H1 (cell line): ENCODE data around the gene ZNF394. TPM values are rescaled to one million over a fixed set of nuclear protein-coding genes. Genes with fewer than 3 reads are reported as not detected.

Experiments
- CTCF ChIA-PET: fragments of 300-600 bp; sonication (Branson Sonifier 250); formaldehyde crosslinking; loops from one replicate; lab custom pipeline; 2021; ENCODE audit not compliant: partially characterized antibody; lab: Charles Lee
- POLR2A ChIA-PET: fragments of 300-600 bp; sonication (Branson Sonifier 250); formaldehyde crosslinking; loops from one replicate; lab custom pipeline; 2021; ENCODE audit warnings: inconsistent platforms; ENCODE audit not compliant: partially characterized antibody; lab: Charles Lee
- DNase-seq, 2 experiments: peaks; one replicate each; pipeline versions ENCODE4 v3.0.0 to v3.0.0-alpha.2; 2010 to 2022; ENCODE audit warnings: low spot score in 2 of 2, low read depth in 1 of 2, mixed read lengths in 1 of 2
- FAIRE-seq: peaks from 2 replicates; lab custom pipeline; 2011; peaks lifted over from hg19 to GRCh38; lab: Jason Lieb, UNC
- H2AFZ ChIP-seq: 2 replicates; pipeline ENCODE4 v1.8.1; 2012; ENCODE audit warnings: low read length, inconsistent platforms
- H2AK5ac ChIP-seq: 2 replicates; pipeline ENCODE4 v1.6.1; 2013; ENCODE audit warnings: low read depth, low read length
- H2BK120ac ChIP-seq: replicated peaks from 2 replicates; pipeline ENCODE3; 2013; ENCODE audit warnings: low read depth, low read length, inconsistent platforms
- H2BK12ac ChIP-seq: 2 replicates; pipeline ENCODE4 v1.6.1; 2013; ENCODE audit warnings: low read depth, low read length
- H2BK15ac ChIP-seq: 2 replicates; pipeline ENCODE4 v1.6.1; 2013; ENCODE audit warnings: low read length
- H2BK20ac ChIP-seq: 2 replicates; pipeline ENCODE4 v1.6.1; 2013; ENCODE audit warnings: low read length
- H2BK5ac ChIP-seq: 2 replicates; pipeline ENCODE4 v1.6.1; 2013; ENCODE audit warnings: low read depth, low read length
- H3K14ac ChIP-seq: 2 replicates; pipeline ENCODE4 v1.6.1; 2013; ENCODE audit warnings: inconsistent platforms; ENCODE audit not compliant: insufficient read length
- H3K18ac ChIP-seq: 2 replicates; pipeline ENCODE4 v1.6.1; 2013; ENCODE audit warnings: low read length; ENCODE audit errors: extremely low read depth
- H3K23ac ChIP-seq: 2 replicates; pipeline ENCODE4 v1.6.1; 2013; ENCODE audit warnings: inconsistent platforms; ENCODE audit not compliant: insufficient read length
- H3K23me2 ChIP-seq: 2 replicates; pipeline ENCODE4 v1.6.1; 2013; ENCODE audit warnings: low read depth, low read length
- H3K27ac ChIP-seq: 2 replicates; pipeline ENCODE4 v1.6.1; 2011; ENCODE audit warnings: low read depth, low read length, inconsistent platforms
- H3K27me3 ChIP-seq, 4 experiments: replicated peaks in 1 of 4; 1 replicate in 1 of 4; 2 replicates in 3 of 4; pipeline versions ENCODE4 v1.6.1 to v1.8.1; 2011 to 2013; ENCODE audit warnings: low read length in 3 of 4, mild to moderate bottlenecking in 3 of 4, inconsistent platforms in 2 of 4, mixed read lengths in 2 of 4, moderate library complexity in 1 of 4; ENCODE audit not compliant: control insufficient read depth in 3 of 4, insufficient read depth in 3 of 4; ENCODE audit errors: extremely low read depth in 1 of 4
- H3K36me3 ChIP-seq, 4 experiments: 2 replicates each; pipeline versions ENCODE4 v1.6.1 to v1.8.1; 2011 to 2013; ENCODE audit warnings: mild to moderate bottlenecking in 4 of 4, low read length in 3 of 4, moderate library complexity in 2 of 4, control low read depth in 1 of 4, inconsistent platforms in 1 of 4; ENCODE audit not compliant: insufficient read depth in 4 of 4, control insufficient read depth in 2 of 4
- H3K4ac ChIP-seq: replicated peaks from 2 replicates; pipeline ENCODE3; 2013; ENCODE audit warnings: low read length, low read depth, mixed read lengths, inconsistent platforms; ENCODE audit not compliant: insufficient read length
- H3K4me1 ChIP-seq, 4 experiments: replicated peaks in 1 of 4; 1 replicate in 1 of 4; 2 replicates in 3 of 4; pipeline versions ENCODE4 v1.6.1 to v1.8.1; 2011 to 2013; ENCODE audit warnings: low read length in 3 of 4, inconsistent platforms in 2 of 4, mixed read lengths in 1 of 4; ENCODE audit not compliant: insufficient read depth in 4 of 4, control insufficient read depth in 3 of 4
- H3K4me2 ChIP-seq, 2 experiments: 2 replicates each; pipeline versions ENCODE4 v1.6.1 to v1.8.1; 2011 to 2013; ENCODE audit warnings: low read depth in 2 of 2, low read length in 2 of 2, control low read depth in 1 of 2, inconsistent platforms in 1 of 2, mild to moderate bottlenecking in 1 of 2; ENCODE audit not compliant: insufficient read depth in 1 of 2
- H3K4me3 ChIP-seq, 4 experiments: fragments of 200-600, 300-600 bp in 1 of 4; sonication (generic), shearing (Covaris generic), sonication (Bioruptor Twin) in 1 of 4; 2 replicates each; pipeline versions ENCODE4 v1.5.1 to v1.8.1; 2011 to 2016; ENCODE audit warnings: low read length in 4 of 4, low read depth in 3 of 4, control low read depth in 2 of 4, inconsistent platforms in 2 of 4, mild to moderate bottlenecking in 2 of 4, mixed read lengths in 1 of 4, moderate library complexity in 1 of 4; ENCODE audit not compliant: insufficient read depth in 2 of 4; ENCODE audit errors: extremely low read depth in 1 of 4
- H3K56ac ChIP-seq: replicated peaks from 2 replicates; pipeline ENCODE3; 2013; ENCODE audit warnings: low read depth, mild to moderate bottlenecking, mixed read lengths, low read length, inconsistent platforms; ENCODE audit not compliant: insufficient read length
- H3K79me1 ChIP-seq: 2 replicates; pipeline ENCODE4 v1.6.1; 2013; ENCODE audit warnings: low read depth, low read length, control low read depth
- H3K79me2 ChIP-seq, 2 experiments: 2 replicates each; pipeline versions ENCODE4 v1.6.1 to v1.8.1; 2012 to 2013; ENCODE audit warnings: low read length in 2 of 2, mild to moderate bottlenecking in 2 of 2, inconsistent platforms in 1 of 2; ENCODE audit not compliant: insufficient read depth in 2 of 2, control insufficient read depth in 1 of 2
- H3K9ac ChIP-seq, 4 experiments: replicated peaks in 1 of 4; 1 replicate in 1 of 4; 2 replicates in 3 of 4; pipeline versions ENCODE4 v1.6.1 to v1.8.1; 2011 to 2013; ENCODE audit warnings: low read depth in 3 of 4, low read length in 3 of 4, control low read depth in 2 of 4, mild to moderate bottlenecking in 2 of 4, moderate library complexity in 2 of 4, inconsistent platforms in 1 of 4; ENCODE audit errors: extremely low read depth in 1 of 4
- H3K9me3 ChIP-seq, 2 experiments: 2 replicates each; pipeline versions ENCODE4 v1.6.1 to v1.8.1; 2012 to 2013; ENCODE audit warnings: mild to moderate bottlenecking in 2 of 2, moderate library complexity in 2 of 2, control low read depth in 1 of 2, inconsistent platforms in 1 of 2, low read depth in 1 of 2, low read length in 1 of 2, mixed read lengths in 1 of 2; ENCODE audit not compliant: insufficient read depth in 2 of 2
- H4K20me1 ChIP-seq, 2 experiments: replicated peaks in 1 of 2; 2 replicates each; pipeline versions ENCODE3 to v1.8.1; 2011 to 2013; ENCODE audit warnings: inconsistent platforms in 2 of 2, low read length in 2 of 2, mild to moderate bottlenecking in 1 of 2; ENCODE audit not compliant: insufficient read depth in 2 of 2, control insufficient read depth in 1 of 2
- H4K5ac ChIP-seq: 2 replicates; pipeline ENCODE4 v1.6.1; 2013; ENCODE audit warnings: low read length, low read depth, mixed read lengths, inconsistent platforms; ENCODE audit not compliant: insufficient read length
- H4K8ac ChIP-seq: 2 replicates; pipeline ENCODE4 v1.8.0; 2013; ENCODE audit warnings: mild to moderate bottlenecking, moderate library complexity, low read length, inconsistent platforms; ENCODE audit not compliant: insufficient read depth; ENCODE audit errors: extremely low read depth
- H4K91ac ChIP-seq: replicated peaks from 2 replicates; pipeline ENCODE3; 2013; ENCODE audit warnings: low read length, mixed read lengths, inconsistent platforms; ENCODE audit not compliant: insufficient read length
- ATF3 ChIP-seq: IDR thresholded peaks from 2 replicates; pipeline ENCODE4 v1.6.1; 2011; ENCODE audit warnings: low read depth, mild to moderate bottlenecking, low read length; ENCODE audit not compliant: insufficient read depth
- BACH1 ChIP-seq: IDR thresholded peaks from 2 replicates; pipeline ENCODE4 v1.6.1; 2012; ENCODE audit warnings: low read length, improper control_type of control experiment
- CBX5 ChIP-seq: fragments of 300-800, 300-1000 bp; sonication (generic); IDR thresholded peaks from 2 replicates; pipeline ENCODE4 v1.7.1; 2016; ENCODE audit warnings: antibody characterized with exemption, low read length, low read depth
- CHD1 ChIP-seq: IDR thresholded peaks from 2 replicates; pipeline ENCODE4 v1.6.1; 2012; ENCODE audit warnings: low read depth, low read length, improper control_type of control experiment
- EZH2 ChIP-seq: fragments of 200-600 bp; sonication (generic); IDR thresholded peaks from 2 replicates; pipeline ENCODE4 v1.7.1; 2012; ENCODE audit warnings: low read depth, mild to moderate bottlenecking, moderate library complexity, low read length, inconsistent platforms; ENCODE audit not compliant: severe bottlenecking
- KDM5A ChIP-seq: fragments of 200-600 bp; IDR thresholded peaks from 2 replicates; pipeline ENCODE4 v1.7.1; 2012; ENCODE audit warnings: mild to moderate bottlenecking, low read length, inconsistent platforms, mixed read lengths
- POLR2AphosphoS5 ChIP-seq: IDR thresholded peaks from 2 replicates; pipeline ENCODE4 v1.6.1; 2011; ENCODE audit warnings: low read depth, low read length
- RBBP5 ChIP-seq: IDR thresholded peaks from 2 replicates; pipeline ENCODE4 v1.7.1; 2012; ENCODE audit warnings: low read depth, mild to moderate bottlenecking, inconsistent platforms, low read length, moderate library complexity, borderline replicate concordance
- SIN3A ChIP-seq, 2 experiments: IDR thresholded peaks in 1 of 2; conservative IDR thresholded peaks in 1 of 2; 2 replicates each; pipeline ENCODE4 v1.6.1; 2011 to 2012; ENCODE audit warnings: low read length in 2 of 2, improper control_type of control experiment in 1 of 2, low read depth in 1 of 2, mild to moderate bottlenecking in 1 of 2
- SUZ12 ChIP-seq: fragments of 200-600 bp; sonication (generic); IDR thresholded peaks from 2 replicates; pipeline ENCODE4 v1.6.1; 2012; ENCODE audit warnings: mild to moderate bottlenecking, inconsistent platforms, low read length, moderate library complexity, mixed read lengths
- YY1 ChIP-seq: IDR thresholded peaks from 2 replicates; pipeline ENCODE4 v1.6.1; 2011; ENCODE audit warnings: low read depth, mild to moderate bottlenecking, low read length
- WGBS, 2 experiments: shearing (Covaris generic) in 1 of 2; methylation state at CpG; one replicate each; pipeline versions ENCODE4 v1.1.6 to v1.1.7; 2013 to 2015; ENCODE audit warnings: low lambda C conversion rate in 2 of 2, mixed read lengths in 2 of 2, inconsistent platforms in 1 of 2, low coverage in 1 of 2, missing lambda C conversion rate in 1 of 2; ENCODE audit not compliant: insufficient replicate concordance in 2 of 2, insufficient coverage in 1 of 2, insufficient read length in 1 of 2; ENCODE audit errors: extremely low coverage in 1 of 2, missing lambda C conversion rate in 1 of 2; 5-methylcytosine and 5-hydroxymethylcytosine counted together
- polyA plus RNA-seq, 7 experiments: library from polyadenylated mRNA; depleted of rRNA in 3 of 7; stranded (reverse) in 5 of 7; unstranded in 2 of 7; fragments of >200 nt in 5 of 7; fragments of 200-250 nt in 2 of 7; gene quantifications; 1 replicate in 5 of 7; 2 replicates in 1 of 7; 4 replicates in 1 of 7; pipeline versions ENCODE4 v1.2.1 to v1.2.3, GENCODE V29; 2011 to 2013; ENCODE audit warnings: missing spikeins in 2 of 7, mixed read lengths in 2 of 7
- total RNA-seq: library from RNA; stranded (reverse); fragmentation: NEBNext Ultra II Directional; extraction: Animal tissue kit (Norgen Biotek cat#: 25700); gene quantifications from 2 replicates; pipeline ENCODE4 v1.2.1, GENCODE V29; 2021

Gene ZNF394
- total and polyA plus RNA-seq, 2 of the 8 experiments (the other 6 are each of a cell fraction or from before 2014, with no cell fraction given) = 6.6 to 19.3 TPM

GRCh38 chr7:99472561-99473314, 27.3 kb downstream of the ZNF394 start, which contains the start of gene ZNF789:
ZNF789 (plus strand) TSS chr7:99472890; CDS start chr7:99476457, 3,567 bp downstream.
- no peak within 1 kb of the TSS for H3K4ac ChIP-seq
- peak within 1 kb of the TSS; percentile 78 to 86 for H3K4me2 ChIP-seq
- peak; percentile 84 to 97 for DNase-seq
- peak within 1 kb of the TSS; percentile 90 for H4K5ac ChIP-seq
- H3K4me1 ChIP-seq = no peaks in the 10 kb centered on the region
- 0 out of 2 replicates have a peak within 1 kb of the TSS, but pooled peaks have one; percentile 75 for H2BK5ac ChIP-seq
- H3K23me2 ChIP-seq = peaks cover 7% of the 10 kb centered on the region
- peak within 1 kb of the TSS; percentile 84 for H3K27ac ChIP-seq
- H3K79me1 ChIP-seq = peaks cover 6% of the 10 kb centered on the region; the same call in 1 of the 2 replicates
- H4K91ac ChIP-seq = no peak within 1 kb of the TSS
- peak within 1 kb of the TSS; percentile 70; the same call in 1 of the 2 replicates for H2AFZ ChIP-seq
- H3K18ac ChIP-seq = peak within 1 kb of the TSS; percentile 95
- no peak within 1 kb of the TSS for H2AK5ac ChIP-seq
- CTCF ChIA-PET = interaction anchor here (1.1 to 1.4 kb wide), 2 partner anchors 13 to 14 kb away, joined by 3 to 4 read pairs; no protein-coding TSS in a partner anchor
- H2BK120ac ChIP-seq = no peak within 1 kb of the TSS
- H3K56ac ChIP-seq = peak within 1 kb of the TSS; percentile 69
- H3K79me2 ChIP-seq = peaks cover 16 to 41% of the 10 kb centered on the region in 2 experiments
- peak within 1 kb of the TSS; percentile 75 to 91 (median 90) for H3K4me3 ChIP-seq
- no peak within 1 kb of the TSS for H3K23ac ChIP-seq
- peak within 1 kb of the TSS; percentile 81 to 92 (median 84) for H3K9ac ChIP-seq
- no peak within 1 kb of the TSS for H2BK20ac ChIP-seq
- H2BK15ac ChIP-seq = no peak within 1 kb of the TSS
- H4K8ac ChIP-seq = peak within 1 kb of the TSS; percentile 90
- H3K14ac ChIP-seq = no peak within 1 kb of the TSS
- no peaks in the 10 kb centered on the region for H3K9me3 ChIP-seq
- WGBS, 2 experiments = 2% methylated on average over 44 of the region's 56 CpGs; no CpG with 5 or more reads in 1 of the 2 experiments
- no peak for FAIRE-seq
- H3K27me3 ChIP-seq = no peaks in the 10 kb centered on the region
- POLR2A ChIA-PET = interaction anchor here (0.6 to 2.8 kb wide), 16 partner anchors 7 to 471 kb away, joined by 3 to 10 read pairs (median 4); partner anchors contain the start of genes ATP5MF, BUD31, PDAP1 and ZKSCAN5
- peaks cover 0 to 2% of the 10 kb centered on the region in 2 experiments for H4K20me1 ChIP-seq
- peaks cover 0 to 3% (median under 1%) of the 10 kb centered on the region in 4 experiments; a peak in 3 of 8 replicates for H3K36me3 ChIP-seq
- 0 out of 2 replicates have a peak within 1 kb of the TSS, but pooled peaks have one; percentile 60 for H2BK12ac ChIP-seq
- TF ChIP-seq CBX5 = no peak
- no peak for TF ChIP-seq BACH1
- TF ChIP-seq EZH2 = no peak
- peak; percentile 81 for TF ChIP-seq ATF3
- 0 out of 2 replicates have a peak, but pooled peaks have one; percentile 23 for TF ChIP-seq KDM5A
- no peak for TF ChIP-seq YY1
- TF ChIP-seq CHD1 = no peak
- TF ChIP-seq RBBP5 = no peak
- no peak for TF ChIP-seq SUZ12
- peak; percentile 90 for TF ChIP-seq POLR2AphosphoS5
- TF ChIP-seq SIN3A (conservative IDR thresholded peaks at IDR 0.05 in 1 of 2, IDR thresholded peaks at IDR 0.05 in 1 of 2; ENCODE audit: low read depth in 1 of 2, low read length in 2 of 2) = peak; percentile 27 to 28; a peak in 2 of 4 replicates
